ENCODE data around the gene SPIN3. TPM values are rescaled to one million over a fixed set of nuclear protein-coding genes. Genes with fewer than 3 reads are reported as not detected.

Gene SPIN3
- total and polyA plus RNA-seq, 2 of the 8 experiments (the other 6 are each of a cell fraction or from before 2014, with no cell fraction given) = 9.1 to 13.3 TPM

DNA sequence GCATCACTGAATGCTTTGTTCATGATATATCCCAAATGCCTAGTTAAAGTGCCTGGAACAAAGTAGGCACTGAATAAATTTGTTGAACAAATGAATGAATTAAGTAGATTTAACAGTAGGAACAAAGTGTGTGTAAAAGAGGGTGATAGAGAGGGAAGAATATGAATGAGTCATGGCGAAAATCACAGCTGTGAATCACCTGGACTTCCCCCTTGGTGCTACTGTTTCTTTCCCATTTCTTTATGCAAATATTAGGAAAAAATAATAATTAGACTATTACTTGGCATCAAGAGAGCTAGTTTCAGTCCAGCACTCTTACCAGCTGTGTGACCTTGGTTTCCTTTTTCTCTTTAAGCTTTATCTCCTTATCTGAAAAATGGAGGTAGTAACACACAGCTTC is 9.2 kb downstream of the SPIN3 start:
- H3K36me3 ChIP-seq (ENCODE audit: control insufficient read depth in 2 of 4, insufficient read depth in 4 of 4, low read length in 3 of 4) = peaks cover 0 to 47% (median 14%) of the 10 kb centered on the region in 4 experiments; a peak in 7 of 8 replicates
- WGBS, 2 experiments (ENCODE audit: extremely low coverage in 1 of 2, insufficient coverage in 1 of 2, insufficient read length in 1 of 2, insufficient replicate concordance in 2 of 2, low coverage in 1 of 2, low lambda C conversion rate in 2 of 2, missing lambda C conversion rate in 1 of 2) = 92% methylated on average over 1 of the region's 1 CpG; no CpG with 5 or more reads in 1 of the 2 experiments
- no peaks in the 10 kb centered on the region for H3K79me2 ChIP-seq (ENCODE audit: control insufficient read depth in 1 of 2, insufficient read depth in 2 of 2, low read length in 2 of 2)
- no peaks in the 10 kb centered on the region for H4K20me1 ChIP-seq (replicated peaks in 1 of 2; ENCODE audit: control insufficient read depth in 1 of 2, insufficient read depth in 2 of 2, low read length in 2 of 2)
- no peak overlapping the region for H3K23ac ChIP-seq (ENCODE audit: insufficient read length)
- no peak overlapping the region for H3K14ac ChIP-seq (ENCODE audit: insufficient read length)
- ChIA-PET CTCF (ENCODE audit: partially characterized antibody) (interaction anchor here (0.9 kb wide), 1 partner anchor 9 kb away, joined by 3 read pairs; no protein-coding TSS in a partner anchor), POLR2A (ENCODE audit: partially characterized antibody) (no interaction called here)
- no peak overlapping the region for H4K5ac ChIP-seq (ENCODE audit: insufficient read length, low read depth, low read length)
- H4K91ac ChIP-seq (replicated peaks; ENCODE audit: insufficient read length, low read length) = no peak overlapping the region
- no peaks in the 10 kb centered on the region; the same call in 1 of the 2 replicates for H3K79me1 ChIP-seq (ENCODE audit: low read depth, low read length)
- H3K4me1 ChIP-seq (replicated peaks in 1 of 4; ENCODE audit: control insufficient read depth in 3 of 4, insufficient read depth in 4 of 4, low read length in 3 of 4) = no peaks in the 10 kb centered on the region
- H2AFZ ChIP-seq (ENCODE audit: low read length) = no peak overlapping the region
- no peaks in the 10 kb centered on the region for H3K23me2 ChIP-seq (ENCODE audit: low read depth, low read length)
- H3K4me3 ChIP-seq (ENCODE audit: extremely low read depth in 1 of 4, insufficient read depth in 2 of 4, low read depth in 3 of 4, low read length in 4 of 4) = no peak overlapping the region
- H2BK120ac ChIP-seq (replicated peaks; ENCODE audit: low read depth, low read length) = no peak overlapping the region
- FAIRE-seq (no peak), DNase-seq (ENCODE audit: low read depth in 1 of 2, low spot score in 2 of 2) (no peak)
- no peak overlapping the region for H3K56ac ChIP-seq (replicated peaks; ENCODE audit: insufficient read length, low read depth, low read length)
- H2BK5ac ChIP-seq (ENCODE audit: low read depth, low read length) = no peak overlapping the region
- H2AK5ac ChIP-seq (ENCODE audit: low read depth, low read length) = no peak overlapping the region
- no peak overlapping the region for H2BK20ac ChIP-seq (ENCODE audit: low read length)
- H3K9me3 ChIP-seq (ENCODE audit: insufficient read depth in 2 of 2, low read depth in 1 of 2, low read length in 1 of 2) = no peaks in the 10 kb centered on the region
- H3K18ac ChIP-seq (ENCODE audit: extremely low read depth, low read length) = no peak overlapping the region
- no peak overlapping the region for H2BK12ac ChIP-seq (ENCODE audit: low read depth, low read length)
- H3K4me2 ChIP-seq (ENCODE audit: insufficient read depth in 1 of 2, low read depth in 2 of 2, low read length in 2 of 2) = no peak overlapping the region
- no peak overlapping the region for H2BK15ac ChIP-seq (ENCODE audit: low read length)
- no peaks in the 10 kb centered on the region for H3K27me3 ChIP-seq (replicated peaks in 1 of 4; ENCODE audit: control insufficient read depth in 3 of 4, extremely low read depth in 1 of 4, insufficient read depth in 3 of 4, low read length in 3 of 4)
- H4K8ac ChIP-seq (ENCODE audit: extremely low read depth, insufficient read depth, low read length) = no peak overlapping the region
- no peak for TF ChIP-seq POU5F1 (IDR thresholded peaks at IDR 0.05; ENCODE audit: low read depth, low read length)
- no peak for TF ChIP-seq KDM4A (IDR thresholded peaks at IDR 0.05; ENCODE audit: low read depth, low read length, severe bottlenecking)
- TF ChIP-seq, protein P1, sequence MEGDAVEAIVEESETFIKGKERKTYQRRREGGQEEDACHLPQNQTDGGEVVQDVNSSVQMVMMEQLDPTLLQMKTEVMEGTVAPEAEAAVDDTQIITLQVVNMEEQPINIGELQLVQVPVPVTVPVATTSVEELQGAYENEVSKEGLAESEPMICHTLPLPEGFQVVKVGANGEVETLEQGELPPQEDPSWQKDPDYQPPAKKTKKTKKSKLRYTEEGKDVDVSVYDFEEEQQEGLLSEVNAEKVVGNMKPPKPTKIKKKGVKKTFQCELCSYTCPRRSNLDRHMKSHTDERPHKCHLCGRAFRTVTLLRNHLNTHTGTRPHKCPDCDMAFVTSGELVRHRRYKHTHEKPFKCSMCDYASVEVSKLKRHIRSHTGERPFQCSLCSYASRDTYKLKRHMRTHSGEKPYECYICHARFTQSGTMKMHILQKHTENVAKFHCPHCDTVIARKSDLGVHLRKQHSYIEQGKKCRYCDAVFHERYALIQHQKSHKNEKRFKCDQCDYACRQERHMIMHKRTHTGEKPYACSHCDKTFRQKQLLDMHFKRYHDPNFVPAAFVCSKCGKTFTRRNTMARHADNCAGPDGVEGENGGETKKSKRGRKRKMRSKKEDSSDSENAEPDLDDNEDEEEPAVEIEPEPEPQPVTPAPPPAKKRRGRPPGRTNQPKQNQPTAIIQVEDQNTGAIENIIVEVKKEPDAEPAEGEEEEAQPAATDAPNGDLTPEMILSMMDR (IDR thresholded peaks at IDR 0.05; ENCODE audit: control extremely low read depth in 1 of 3, insufficient read depth in 1 of 3, low read depth in 1 of 3, low read length in 3 of 3) = no peak
- no peak for TF ChIP-seq CTBP2 (IDR thresholded peaks at IDR 0.05; ENCODE audit: borderline replicate concordance, insufficient read depth, insufficient read length, low read length)
- TF ChIP-seq PHF8 (conservative IDR thresholded peaks at IDR 0.05; ENCODE audit: low read depth, low read length) = no peak
- no peak for TF ChIP-seq RNF2 (IDR thresholded peaks at IDR 0.05; ENCODE audit: borderline replicate concordance, low read depth, low read length, missing control alignments, poor library complexity, severe bottlenecking)
- TF ChIP-seq, protein P2, sequence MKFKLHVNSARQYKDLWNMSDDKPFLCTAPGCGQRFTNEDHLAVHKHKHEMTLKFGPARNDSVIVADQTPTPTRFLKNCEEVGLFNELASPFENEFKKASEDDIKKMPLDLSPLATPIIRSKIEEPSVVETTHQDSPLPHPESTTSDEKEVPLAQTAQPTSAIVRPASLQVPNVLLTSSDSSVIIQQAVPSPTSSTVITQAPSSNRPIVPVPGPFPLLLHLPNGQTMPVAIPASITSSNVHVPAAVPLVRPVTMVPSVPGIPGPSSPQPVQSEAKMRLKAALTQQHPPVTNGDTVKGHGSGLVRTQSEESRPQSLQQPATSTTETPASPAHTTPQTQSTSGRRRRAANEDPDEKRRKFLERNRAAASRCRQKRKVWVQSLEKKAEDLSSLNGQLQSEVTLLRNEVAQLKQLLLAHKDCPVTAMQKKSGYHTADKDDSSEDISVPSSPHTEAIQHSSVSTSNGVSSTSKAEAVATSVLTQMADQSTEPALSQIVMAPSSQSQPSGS (IDR thresholded peaks at IDR 0.05; ENCODE audit: low read length) = no peak
- no peak overlapping the region for H3K9ac ChIP-seq (replicated peaks in 1 of 4; ENCODE audit: extremely low read depth in 1 of 4, low read depth in 3 of 4, low read length in 3 of 4)
- H3K27ac ChIP-seq (ENCODE audit: low read depth, low read length) = no peak overlapping the region
- no peak overlapping the region for H3K4ac ChIP-seq (replicated peaks; ENCODE audit: insufficient read length, low read depth, low read length)

Data from H1 (cell line).